ENCODE data around the gene ASIC2. TPM values are rescaled to one million over a fixed set of nuclear protein-coding genes. Genes with fewer than 3 reads are reported as not detected.

ASIC2 gene
- total RNA-seq, 1 donor from 2014 or later = not detected

- no peak for TF ChIP-seq CTCF (IDR thresholded peaks at IDR 0.05; ENCODE audit: unreplicated experiment)
- H3K36me3 Mint-ChIP-seq (ENCODE audit: low read depth, unreplicated experiment) = no peaks in the 10 kb centered on the region
- no peaks in the 10 kb centered on the region for H3K4me1 Mint-ChIP-seq (ENCODE audit: unreplicated experiment)
- no peak for DNase-seq (ENCODE audit: low spot score)
- H3K27me3 Mint-ChIP-seq (ENCODE audit: unreplicated experiment) = no peaks in the 10 kb centered on the region
- no peaks in the 10 kb centered on the region for H3K9me3 Mint-ChIP-seq (ENCODE audit: unreplicated experiment)
- H3K4me3 Mint-ChIP-seq (ENCODE audit: unreplicated experiment) = no peak overlapping the region
- H3K27ac Mint-ChIP-seq (ENCODE audit: unreplicated experiment) = no peak overlapping the region
Observed at GRCh38 chr17:33318241-33318640, 25.1 kb upstream of the ASIC2 start.

GRCh38 chr17:33316746-33317145 lies 23.7 kb upstream of the ASIC2 start:
- Mint-ChIP-seq H3K4me3 (ENCODE audit: unreplicated experiment) (no peak overlapping the region), H3K27ac (ENCODE audit: unreplicated experiment) (no peak overlapping the region), H3K9me3 (ENCODE audit: unreplicated experiment) (no peaks in the 10 kb centered on the region), H3K4me1 (ENCODE audit: unreplicated experiment) (no peaks in the 10 kb centered on the region), H3K27me3 (ENCODE audit: unreplicated experiment) (no peaks in the 10 kb centered on the region), H3K36me3 (ENCODE audit: low read depth, unreplicated experiment) (no peaks in the 10 kb centered on the region)
- TF ChIP-seq CTCF (IDR thresholded peaks at IDR 0.05; ENCODE audit: unreplicated experiment) = no peak
- no peak for DNase-seq (ENCODE audit: low spot score)

GRCh38 chr17:33310296-33310695 lies 17.2 kb upstream of the ASIC2 start:
- Mint-ChIP-seq H3K4me1 (ENCODE audit: unreplicated experiment) (peaks cover 5% of the 10 kb centered on the region), H3K27ac (ENCODE audit: unreplicated experiment) (no peak overlapping the region), H3K9me3 (ENCODE audit: unreplicated experiment) (no peaks in the 10 kb centered on the region), H3K27me3 (ENCODE audit: unreplicated experiment) (no peaks in the 10 kb centered on the region), H3K36me3 (ENCODE audit: low read depth, unreplicated experiment) (no peaks in the 10 kb centered on the region), H3K4me3 (ENCODE audit: unreplicated experiment) (no peak overlapping the region)
- no peak for TF ChIP-seq CTCF (IDR thresholded peaks at IDR 0.05; ENCODE audit: unreplicated experiment)
- no peak for DNase-seq (ENCODE audit: low spot score)

GRCh38 chr17:33303254-33303653 lies 10.2 kb upstream of the ASIC2 start:
- no peaks in the 10 kb centered on the region for H3K27me3 Mint-ChIP-seq (ENCODE audit: unreplicated experiment)
- H3K9me3 Mint-ChIP-seq (ENCODE audit: unreplicated experiment) = no peaks in the 10 kb centered on the region
- peaks cover 9% of the 10 kb centered on the region for H3K4me1 Mint-ChIP-seq (ENCODE audit: unreplicated experiment)
- no peak overlapping the region for H3K4me3 Mint-ChIP-seq (ENCODE audit: unreplicated experiment)
- H3K27ac Mint-ChIP-seq (ENCODE audit: unreplicated experiment) = no peak overlapping the region
- DNase-seq (ENCODE audit: low spot score) = no peak
- no peak for TF ChIP-seq CTCF (IDR thresholded peaks at IDR 0.05; ENCODE audit: unreplicated experiment)
- no peaks in the 10 kb centered on the region for H3K36me3 Mint-ChIP-seq (ENCODE audit: low read depth, unreplicated experiment)

GRCh38 chr17:33302394-33302793 lies 9.3 kb upstream of the ASIC2 start:
- no peaks in the 10 kb centered on the region for H3K27me3 Mint-ChIP-seq (ENCODE audit: unreplicated experiment)
- H3K4me3 Mint-ChIP-seq (ENCODE audit: unreplicated experiment) = no peak overlapping the region
- no peaks in the 10 kb centered on the region for H3K36me3 Mint-ChIP-seq (ENCODE audit: low read depth, unreplicated experiment)
- H3K4me1 Mint-ChIP-seq (ENCODE audit: unreplicated experiment) = peaks cover 9% of the 10 kb centered on the region
- no peak for DNase-seq (ENCODE audit: low spot score)
- H3K9me3 Mint-ChIP-seq (ENCODE audit: unreplicated experiment) = no peaks in the 10 kb centered on the region
- H3K27ac Mint-ChIP-seq (ENCODE audit: unreplicated experiment) = no peak overlapping the region
- no peak for TF ChIP-seq CTCF (IDR thresholded peaks at IDR 0.05; ENCODE audit: unreplicated experiment)

Data from endothelial cell (in vitro differentiated cells).